Measurements from ENCODE around the gene ADCY5. TPM values are rescaled to one million over a fixed set of nuclear protein-coding genes. Genes with fewer than 3 reads are reported as not detected.
A peak's percentile ranks its signal among the peaks of the same experiment; 100 is the strongest.

ADCY5 gene
- total and polyA plus RNA-seq, 8 donors = 3.4 to 17.6 (median 14.2) TPM

DNA sequence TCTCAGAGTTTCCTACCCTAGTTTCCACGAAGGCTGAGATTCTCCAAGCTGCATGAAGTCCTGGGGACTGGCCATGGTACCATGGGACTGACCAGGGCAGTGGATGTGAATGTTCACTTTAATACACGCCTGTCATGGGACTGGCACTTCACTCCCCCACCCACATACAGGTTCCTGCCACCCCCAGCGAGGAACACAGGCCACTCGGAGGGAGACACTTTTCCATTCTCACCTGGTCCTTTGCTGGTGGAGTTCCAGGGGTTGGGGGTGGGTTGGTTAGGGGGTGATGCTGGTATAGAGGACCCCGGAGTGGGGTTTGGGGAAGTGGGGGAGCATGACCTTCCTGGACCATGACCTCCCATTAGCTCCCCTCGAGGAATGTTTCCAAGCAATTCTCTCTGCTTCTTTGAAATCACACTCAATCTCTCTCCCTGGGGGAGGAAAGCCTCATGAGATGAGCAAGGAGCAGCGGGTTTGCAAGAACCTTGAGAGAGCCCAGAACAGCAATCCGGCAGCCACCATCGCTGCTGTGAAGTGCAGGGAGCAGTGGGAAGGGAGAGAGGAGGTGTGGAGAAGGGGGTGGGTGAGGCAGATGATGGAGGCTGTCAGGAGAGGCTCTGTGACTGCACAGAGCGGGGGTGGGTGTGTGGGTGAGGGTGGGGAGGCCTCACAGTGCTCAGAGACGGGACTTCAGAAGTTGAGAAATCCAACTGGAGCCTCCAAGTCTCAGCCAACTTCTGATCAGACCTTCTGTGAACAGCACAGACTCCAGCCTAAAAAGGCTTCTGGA is 69.7 kb downstream of the ADCY5 start:
- Histone ChIP-seq H3K27me3 (no peaks in the 10 kb centered on the region), H3K36me3 (no peaks in the 10 kb centered on the region), H3K27ac (no peak overlapping the region), H3K4me3 (no peak overlapping the region), H3K9me3 (no peaks in the 10 kb centered on the region), H3K4me1 (no peaks in the 10 kb centered on the region)
- TF ChIP-seq, protein P1, sequence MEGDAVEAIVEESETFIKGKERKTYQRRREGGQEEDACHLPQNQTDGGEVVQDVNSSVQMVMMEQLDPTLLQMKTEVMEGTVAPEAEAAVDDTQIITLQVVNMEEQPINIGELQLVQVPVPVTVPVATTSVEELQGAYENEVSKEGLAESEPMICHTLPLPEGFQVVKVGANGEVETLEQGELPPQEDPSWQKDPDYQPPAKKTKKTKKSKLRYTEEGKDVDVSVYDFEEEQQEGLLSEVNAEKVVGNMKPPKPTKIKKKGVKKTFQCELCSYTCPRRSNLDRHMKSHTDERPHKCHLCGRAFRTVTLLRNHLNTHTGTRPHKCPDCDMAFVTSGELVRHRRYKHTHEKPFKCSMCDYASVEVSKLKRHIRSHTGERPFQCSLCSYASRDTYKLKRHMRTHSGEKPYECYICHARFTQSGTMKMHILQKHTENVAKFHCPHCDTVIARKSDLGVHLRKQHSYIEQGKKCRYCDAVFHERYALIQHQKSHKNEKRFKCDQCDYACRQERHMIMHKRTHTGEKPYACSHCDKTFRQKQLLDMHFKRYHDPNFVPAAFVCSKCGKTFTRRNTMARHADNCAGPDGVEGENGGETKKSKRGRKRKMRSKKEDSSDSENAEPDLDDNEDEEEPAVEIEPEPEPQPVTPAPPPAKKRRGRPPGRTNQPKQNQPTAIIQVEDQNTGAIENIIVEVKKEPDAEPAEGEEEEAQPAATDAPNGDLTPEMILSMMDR (IDR thresholded peaks at IDR 0.05) = no peak
- intact Hi-C loops (cut with DNase I) = no loop called here
- DNase-seq (peak in 1 of 4 donors; percentile 13), ATAC-seq (no peak)

- TF ChIP-seq, protein P1 (IDR thresholded peaks at IDR 0.05) = no peak
- DNase-seq (no peak), ATAC-seq (no peak)
- Histone ChIP-seq H3K4me1 (no peaks in the 10 kb centered on the region), H3K36me3 (no peaks in the 10 kb centered on the region), H3K4me3 (no peak overlapping the region), H3K27me3 (no peaks in the 10 kb centered on the region), H3K27ac (no peak overlapping the region), H3K9me3 (no peaks in the 10 kb centered on the region)
- intact Hi-C loops (cut with DNase I) = no loop called here
Observed at GRCh38 chr3:123378409-123378915, 70.4 kb downstream of the ADCY5 start.

- no peak overlapping the region for H3K27ac ChIP-seq
- TF ChIP-seq, protein P1 (IDR thresholded peaks at IDR 0.05) = no peak
Observed at GRCh38 chr3:123377243-123377740, 71.6 kb downstream of the ADCY5 start.

GRCh38 chr3:123376451-123377242 is 72.2 kb downstream of the ADCY5 start:
- TF ChIP-seq, protein P1 (IDR thresholded peaks at IDR 0.05) = no peak
- no peak overlapping the region for H3K27ac ChIP-seq
- H3K4me1 ChIP-seq = peaks cover 3% of the 10 kb centered on the region in 2 donors
- H3K27me3 ChIP-seq = no peaks in the 10 kb centered on the region
- intact Hi-C loops (cut with DNase I) = no loop called here
- DNase-seq (peak in 1 of 4 donors; percentile 58), ATAC-seq (no peak)
- no peaks in the 10 kb centered on the region for H3K36me3 ChIP-seq
- H3K4me3 ChIP-seq = no peak overlapping the region
- H3K9me3 ChIP-seq = no peaks in the 10 kb centered on the region

More at GRCh38 chr3:123377243-123377740, 71.6 kb downstream of the ADCY5 start:
- Histone ChIP-seq H3K4me1 (peaks cover 3% of the 10 kb centered on the region in 2 donors), H3K36me3 (no peaks in the 10 kb centered on the region), H3K27me3 (no peaks in the 10 kb centered on the region), H3K9me3 (no peaks in the 10 kb centered on the region), H3K4me3 (no peak overlapping the region)
- ATAC-seq (no peak), DNase-seq (no peak)
- intact Hi-C loops (cut with DNase I) = no loop called here
